HG02884 (cell line): ENCODE measurements around the gene OVAAL.
A peak's percentile ranks its signal among the peaks of the same experiment; 100 is the strongest.

ENCODE experiments used
- ATAC-seq: cut with Tn5 transposase; IDR thresholded peaks from one replicate; pipeline ENCODE4 v1.9.1; 2021; ENCODE audit warnings: mild to moderate bottlenecking, moderate library complexity; ENCODE audit not compliant: unreplicated experiment

The OVAAL gene

GRCh38 chr1:180558664-180559063, at the start of gene OVAAL:
Gene OVAAL, plus strand, starts transcription at chr1:180558964.
- no peak for ATAC-seq

GRCh38 chr1:180510882-180511281, 47.9 kb upstream of the OVAAL start:
- no peak for ATAC-seq

- ATAC-seq: no peak
Observed at GRCh38 chr1:180513531-180513930, 45.2 kb upstream of the OVAAL start.

GRCh38 chr1:180515364-180515763, 43.4 kb upstream of the OVAAL start:
- ATAC-seq: no peak

- ATAC-seq: no peak
Observed at GRCh38 chr1:180515857-180516388, 42.8 kb upstream of the OVAAL start.

GRCh38 chr1:180519846-180520245, 38.9 kb upstream of the OVAAL start:
- ATAC-seq: no peak

- no peak for ATAC-seq
Observed at GRCh38 chr1:180521474-180522212, 37.1 kb upstream of the OVAAL start.

GRCh38 chr1:180522213-180522515, 36.6 kb upstream of the OVAAL start:
- ATAC-seq: no peak

GRCh38 chr1:180524160-180524914, 34.4 kb upstream of the OVAAL start:
- ATAC-seq: no peak

GRCh38 chr1:180524915-180525714, 33.6 kb upstream of the OVAAL start:
- ATAC-seq: no peak

GRCh38 chr1:180525715-180526039, 33.1 kb upstream of the OVAAL start:
- ATAC-seq: no peak

GRCh38 chr1:180527101-180527669, 31.6 kb upstream of the OVAAL start:
- ATAC-seq: no peak

GRCh38 chr1:180528868-180529470, 29.8 kb upstream of the OVAAL start:
- ATAC-seq: no peak

GRCh38 chr1:180530501-180530900, 28.3 kb upstream of the OVAAL start:
- ATAC-seq: no peak

GRCh38 chr1:180532854-180533253, 25.9 kb upstream of the OVAAL start:
- no peak for ATAC-seq

GRCh38 chr1:180533266-180533987, 25.3 kb upstream of the OVAAL start:
- ATAC-seq: peak; percentile 54

GRCh38 chr1:180534214-180534613, 24.6 kb upstream of the OVAAL start:
- ATAC-seq: no peak

- ATAC-seq: no peak
Observed at GRCh38 chr1:180535418-180535999, 23.3 kb upstream of the OVAAL start.

GRCh38 chr1:180536821-180537372, 21.9 kb upstream of the OVAAL start:
- ATAC-seq: no peak

GRCh38 chr1:180539136-180539535, 19.6 kb upstream of the OVAAL start:
- no peak for ATAC-seq
